Liver (tissue), 9 donors: ENCODE results near the gene USP25. TPM values are rescaled to one million over a fixed set of nuclear protein-coding genes. Genes with fewer than 3 reads are reported as not detected.

Experiments
- DNase-seq: peaks from one replicate; pipeline ENCODE4 v3.0.0-alpha.2; 2017; ENCODE audit warnings: low spot score
- H3K27ac ChIP-seq, 2 donors: one replicate each; pipeline ENCODE4 v1.7.0; 2013; ENCODE audit warnings: inconsistent platforms in 2 of 2, low read length in 2 of 2, control low read depth in 1 of 2, low read depth in 1 of 2, mild to moderate bottlenecking in 1 of 2
- H3K27me3 ChIP-seq, 4 donors: one replicate each; pipeline versions ENCODE4 v1.6.1 to v1.7.0; 2013; ENCODE audit warnings: low read length in 3 of 4, inconsistent platforms in 1 of 4, mild to moderate bottlenecking in 1 of 4, moderate library complexity in 1 of 4; ENCODE audit not compliant: control insufficient read depth in 4 of 4, insufficient read depth in 4 of 4
- H3K36me3 ChIP-seq, 4 donors: one replicate each; pipeline versions ENCODE4 v1.6.1 to v1.7.0; 2013; ENCODE audit warnings: low read length in 3 of 4, mild to moderate bottlenecking in 3 of 4, low read depth in 1 of 4, moderate library complexity in 1 of 4; ENCODE audit not compliant: control insufficient read depth in 4 of 4, insufficient read depth in 3 of 4
- H3K4me1 ChIP-seq, 4 donors: one replicate each; pipeline versions ENCODE4 v1.6.1 to v1.7.0; 2013; ENCODE audit warnings: low read length in 3 of 4, mild to moderate bottlenecking in 3 of 4, moderate library complexity in 1 of 4; ENCODE audit not compliant: control insufficient read depth in 4 of 4, insufficient read depth in 4 of 4
- H3K4me3 ChIP-seq, 3 donors: one replicate each; pipeline versions ENCODE4 v1.6.1 to v1.7.0; 2013; ENCODE audit warnings: low read length in 3 of 3, control low read depth in 1 of 3, low read depth in 1 of 3, mild to moderate bottlenecking in 1 of 3
- H3K9ac ChIP-seq, 2 donors: one replicate each; pipeline ENCODE4 v1.7.0; 2013; ENCODE audit warnings: low read length in 2 of 2, mild to moderate bottlenecking in 2 of 2, moderate library complexity in 2 of 2, control low read depth in 1 of 2, low read depth in 1 of 2
- H3K9me3 ChIP-seq, 4 donors: one replicate each; pipeline versions ENCODE4 v1.6.1 to v1.7.0; 2013; ENCODE audit warnings: low read length in 3 of 4; ENCODE audit not compliant: control insufficient read depth in 4 of 4
- FOXA2 ChIP-seq: IDR thresholded peaks from 2 replicates; pipeline ENCODE4 v1.6.1; 2016; ENCODE audit warnings: antibody characterized with exemption
- HNF4A ChIP-seq, 2 donors: conservative IDR thresholded peaks; 2 replicates each; pipeline ENCODE4 v1.6.1; 2016; ENCODE audit warnings: antibody characterized with exemption in 2 of 2, mild to moderate bottlenecking in 2 of 2
- HNF4G ChIP-seq: IDR thresholded peaks from 2 replicates; pipeline ENCODE4 v1.6.1; 2016; ENCODE audit warnings: antibody characterized with exemption
- REST ChIP-seq: IDR thresholded peaks from 2 replicates; pipeline ENCODE4 v1.6.1; 2016; ENCODE audit warnings: antibody characterized with exemption, mild to moderate bottlenecking
- YY1 ChIP-seq: IDR thresholded peaks from 2 replicates; pipeline ENCODE4 v1.6.1; 2016; ENCODE audit warnings: antibody characterized with exemption, mild to moderate bottlenecking
- WGBS: extraction: QIAGEN DNeasy Blood & Tissue Kit; methylation state at CpG from one replicate; pipeline ENCODE4 v1.1.7; 2013; 5-methylcytosine and 5-hydroxymethylcytosine counted together
- polyA plus RNA-seq, 2 donors: library from polyadenylated mRNA; stranded (reverse) in 1 of 2; unstranded in 1 of 2; fragments of 200-250 nt in 1 of 2; fragments of >200 nt in 1 of 2; fragmentation: Nextera tagmentation in 1 of 2; extraction: Ambion mirVana in 1 of 2; gene quantifications; one replicate each; pipeline versions ENCODE4 v1.2.1 to v1.2.3, GENCODE V29; 2013 to 2015
- total RNA-seq, 2 donors: library from RNA; depleted of rRNA; stranded (reverse); fragments of >200 nt; gene quantifications; one replicate each; pipeline ENCODE4 v1.2.3, GENCODE V29; 2014
- TF ChIP-seq, protein P1 (sequence below): IDR thresholded peaks from 2 replicates; pipeline ENCODE4 v1.6.1; 2016; ENCODE audit warnings: antibody characterized with exemption
- TF ChIP-seq, protein P2 (sequence below): IDR thresholded peaks from 2 replicates; pipeline ENCODE4 v1.6.1; 2016; ENCODE audit warnings: antibody characterized with exemption
- TF ChIP-seq, protein P3 (sequence below): fragments of 150-350 bp; IDR thresholded peaks from 2 replicates; pipeline ENCODE4 v1.5.1; 2017; ENCODE audit warnings: improper control_type of control experiment, low read depth, low read length; ENCODE audit not compliant: missing input control
- donor health status: healthy.
- donor health status: healthy.
- donor health status: healthy.
- donor health status: healthy.
- donor health status: healthy.

Gene USP25
- total and polyA plus RNA-seq, 4 donors = 6.0 to 26.7 (median 15.3) TPM

GRCh38 chr21:15725949-15726348, 3.8 kb upstream of the USP25 start:
- TF ChIP-seq, protein P1, sequence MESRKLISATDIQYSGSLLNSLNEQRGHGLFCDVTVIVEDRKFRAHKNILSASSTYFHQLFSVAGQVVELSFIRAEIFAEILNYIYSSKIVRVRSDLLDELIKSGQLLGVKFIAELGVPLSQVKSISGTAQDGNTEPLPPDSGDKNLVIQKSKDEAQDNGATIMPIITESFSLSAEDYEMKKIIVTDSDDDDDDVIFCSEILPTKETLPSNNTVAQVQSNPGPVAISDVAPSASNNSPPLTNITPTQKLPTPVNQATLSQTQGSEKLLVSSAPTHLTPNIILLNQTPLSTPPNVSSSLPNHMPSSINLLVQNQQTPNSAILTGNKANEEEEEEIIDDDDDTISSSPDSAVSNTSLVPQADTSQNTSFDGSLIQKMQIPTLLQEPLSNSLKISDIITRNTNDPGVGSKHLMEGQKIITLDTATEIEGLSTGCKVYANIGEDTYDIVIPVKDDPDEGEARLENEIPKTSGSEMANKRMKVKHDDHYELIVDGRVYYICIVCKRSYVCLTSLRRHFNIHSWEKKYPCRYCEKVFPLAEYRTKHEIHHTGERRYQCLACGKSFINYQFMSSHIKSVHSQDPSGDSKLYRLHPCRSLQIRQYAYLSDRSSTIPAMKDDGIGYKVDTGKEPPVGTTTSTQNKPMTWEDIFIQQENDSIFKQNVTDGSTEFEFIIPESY = no peak
- TF ChIP-seq, protein P2, sequence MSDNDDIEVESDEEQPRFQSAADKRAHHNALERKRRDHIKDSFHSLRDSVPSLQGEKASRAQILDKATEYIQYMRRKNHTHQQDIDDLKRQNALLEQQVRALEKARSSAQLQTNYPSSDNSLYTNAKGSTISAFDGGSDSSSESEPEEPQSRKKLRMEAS = no peak
- no peak for TF ChIP-seq REST
- no peak for TF ChIP-seq FOXA2
- TF ChIP-seq HNF4A (conservative IDR thresholded peaks at IDR 0.05) = no peak
- Histone ChIP-seq H3K9ac (no peak overlapping the region), H3K4me3 (no peak overlapping the region), H3K36me3 (no peaks in the 10 kb centered on the region), H3K9me3 (no peaks in the 10 kb centered on the region), H3K27ac (no peak overlapping the region), H3K4me1 (peaks cover 0 to 5% (median 0%) of the 10 kb centered on the region in 4 donors), H3K27me3 (no peaks in the 10 kb centered on the region)
- WGBS = 90% methylated on average over 3 of the region's 3 CpGs
- DNase-seq = no peak

GRCh38 chr21:15728046-15728445, 1.7 kb upstream of the USP25 start:
- DNase-seq = no peak
- Histone ChIP-seq H3K36me3 (no peaks in the 10 kb centered on the region), H3K27me3 (no peaks in the 10 kb centered on the region), H3K9me3 (no peaks in the 10 kb centered on the region), H3K4me1 (peaks cover 0 to 21% (median 7%) of the 10 kb centered on the region in 4 donors), H3K27ac (no peak overlapping the region), H3K4me3 (no peak overlapping the region), H3K9ac (no peak overlapping the region)
- no peak for TF ChIP-seq YY1
- TF ChIP-seq, protein P3, sequence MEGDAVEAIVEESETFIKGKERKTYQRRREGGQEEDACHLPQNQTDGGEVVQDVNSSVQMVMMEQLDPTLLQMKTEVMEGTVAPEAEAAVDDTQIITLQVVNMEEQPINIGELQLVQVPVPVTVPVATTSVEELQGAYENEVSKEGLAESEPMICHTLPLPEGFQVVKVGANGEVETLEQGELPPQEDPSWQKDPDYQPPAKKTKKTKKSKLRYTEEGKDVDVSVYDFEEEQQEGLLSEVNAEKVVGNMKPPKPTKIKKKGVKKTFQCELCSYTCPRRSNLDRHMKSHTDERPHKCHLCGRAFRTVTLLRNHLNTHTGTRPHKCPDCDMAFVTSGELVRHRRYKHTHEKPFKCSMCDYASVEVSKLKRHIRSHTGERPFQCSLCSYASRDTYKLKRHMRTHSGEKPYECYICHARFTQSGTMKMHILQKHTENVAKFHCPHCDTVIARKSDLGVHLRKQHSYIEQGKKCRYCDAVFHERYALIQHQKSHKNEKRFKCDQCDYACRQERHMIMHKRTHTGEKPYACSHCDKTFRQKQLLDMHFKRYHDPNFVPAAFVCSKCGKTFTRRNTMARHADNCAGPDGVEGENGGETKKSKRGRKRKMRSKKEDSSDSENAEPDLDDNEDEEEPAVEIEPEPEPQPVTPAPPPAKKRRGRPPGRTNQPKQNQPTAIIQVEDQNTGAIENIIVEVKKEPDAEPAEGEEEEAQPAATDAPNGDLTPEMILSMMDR = no peak
- TF ChIP-seq, protein P2 = no peak
- no peak for TF ChIP-seq REST
- no peak for TF ChIP-seq HNF4G
- TF ChIP-seq HNF4A (conservative IDR thresholded peaks at IDR 0.05) = no peak
- 96% methylated on average over 3 of the region's 3 CpGs for WGBS
